Heart left ventricle (tissue), 13 donors: ENCODE results near the gene GIPC3.

ENCODE experiments used
- CTCF ChIP-seq, 12 donors: fragments of 200-600 bp; sonication (generic) in 4 of 12; IDR thresholded peaks; one replicate each; pipeline versions ENCODE4 v1.5.0 to v1.8.0; 2018 to 2022; ENCODE audit warnings: antibody characterized with exemption in 12 of 12, mild to moderate bottlenecking in 5 of 12
- POLR2A ChIP-seq, 2 donors: fragments of 450-650 bp; IDR thresholded peaks; one replicate each; pipeline ENCODE4 v1.6.1; 2017; ENCODE audit warnings: antibody characterized with exemption in 2 of 2, mild to moderate bottlenecking in 2 of 2, moderate library complexity in 2 of 2
- donor health status: ischemic (EF 13 %, LVEDD 7.1; RV severe dilation, severe dysfunction).
- donor health status: DM: no; HTN: yes; CAD: no.
- donor health status: DM: no; HTN: no; CAD: no.
- donor health status: ischemic (EF 25% LVEDD 6.9; RV normal size, moderate dysfunction).
- donor health status: ischemic (EF 25% LVEDD 5.7; RV mildly dilated, moderate dysfunction).
- donor health status: ischemic (EF 35%, LVEDD 5.7; RV mildly dilated, moderate dysfunction).
- donor health status: nonischemic (EF 11% LVEDD 7.7; RV severe dilation, severe dysfunction).
- donor health status: DM: yes; HTN: yes; CAD: no.
- donor health status: PGD.
- donor health status: ischemic (EF 29% LVEDD 5.4; RV normal size, mild dysfunction).
- donor health status: nonischemic (EF 23%, LVEDD 6.1; RV moderate dilation, normal function).

GRCh38 chr19:3632098-3632497, 46.8 kb downstream of the GIPC3 start:
- TF ChIP-seq CTCF (IDR thresholded peaks at IDR 0.05): no peak
- TF ChIP-seq POLR2A (IDR thresholded peaks at IDR 0.05): no peak
